GM19238 (cell line): Measurements from ENCODE around the gene RTBDN.
"Not testable (repeated sequence)": the region's sequence is repeated elsewhere in the genome, so short reads cannot be mapped to it uniquely, and the experiment has no call there.

Source experiments
- DNase-seq: peaks from one replicate; pipeline ENCODE4 v3.0.0; 2011; ENCODE audit warnings: low spot score; ENCODE audit not compliant: insufficient read length

Gene RTBDN

DNA sequence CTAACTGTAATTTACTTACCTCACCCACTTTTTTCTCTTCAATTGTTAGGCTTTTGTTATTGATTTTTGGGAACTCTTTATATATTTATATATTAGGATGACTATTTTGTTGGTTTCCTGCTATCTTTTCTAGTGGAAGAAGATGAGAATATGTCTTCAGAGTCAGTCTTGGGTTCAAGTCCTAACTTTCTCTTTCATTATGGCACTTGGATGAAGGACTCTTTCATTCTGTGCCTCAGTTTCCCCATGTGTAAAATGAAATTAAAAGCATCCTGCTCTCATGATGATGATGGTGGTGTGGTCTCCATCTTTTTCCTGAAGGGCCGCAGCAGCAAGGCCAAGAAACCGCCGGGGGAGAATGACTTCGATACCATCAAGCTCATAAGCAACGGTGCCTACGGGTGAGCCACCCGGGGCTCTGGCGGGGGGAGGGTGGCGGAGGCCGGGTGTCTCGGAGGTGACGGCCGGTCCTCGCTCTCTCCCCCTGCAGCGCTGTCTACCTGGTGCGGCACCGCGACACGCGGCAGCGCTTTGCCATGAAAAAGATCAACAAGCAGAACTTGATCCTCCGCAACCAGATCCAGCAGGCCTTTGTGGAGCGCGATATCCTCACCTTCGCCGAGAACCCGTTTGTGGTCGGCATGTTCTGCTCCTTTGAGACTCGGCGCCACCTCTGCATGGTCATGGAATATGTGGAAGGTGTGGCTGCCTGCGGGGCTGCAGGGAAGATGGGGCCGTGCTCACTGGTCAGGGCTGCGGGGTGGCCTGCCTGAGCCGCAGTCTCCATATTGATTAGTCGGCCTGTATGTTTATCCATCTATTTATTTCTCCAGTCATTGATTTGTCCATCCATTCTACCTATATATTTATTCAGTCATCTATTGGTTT, 23.9 kb upstream of the RTBDN start:
- DNase-seq: no peak

DNA sequence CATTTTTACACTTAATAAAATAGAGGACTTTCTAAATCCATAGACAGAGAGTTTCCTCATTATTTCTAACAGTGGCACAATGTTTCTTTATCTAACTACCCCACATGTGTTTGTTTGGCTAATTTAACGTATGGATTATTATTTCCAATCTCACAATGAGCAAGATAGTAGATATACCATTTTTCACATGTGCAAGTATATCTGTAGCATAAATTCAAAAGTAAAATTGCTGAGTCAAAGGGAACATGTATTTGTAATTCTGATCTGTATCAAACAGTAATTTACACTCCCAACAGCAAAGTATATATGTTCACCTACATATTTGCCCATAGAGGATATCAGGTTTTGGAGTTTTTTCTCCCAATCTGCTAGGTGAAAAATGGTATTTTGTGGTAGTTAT, 22.3 kb upstream of the RTBDN start:
- DNase-seq: no peak

DNA sequence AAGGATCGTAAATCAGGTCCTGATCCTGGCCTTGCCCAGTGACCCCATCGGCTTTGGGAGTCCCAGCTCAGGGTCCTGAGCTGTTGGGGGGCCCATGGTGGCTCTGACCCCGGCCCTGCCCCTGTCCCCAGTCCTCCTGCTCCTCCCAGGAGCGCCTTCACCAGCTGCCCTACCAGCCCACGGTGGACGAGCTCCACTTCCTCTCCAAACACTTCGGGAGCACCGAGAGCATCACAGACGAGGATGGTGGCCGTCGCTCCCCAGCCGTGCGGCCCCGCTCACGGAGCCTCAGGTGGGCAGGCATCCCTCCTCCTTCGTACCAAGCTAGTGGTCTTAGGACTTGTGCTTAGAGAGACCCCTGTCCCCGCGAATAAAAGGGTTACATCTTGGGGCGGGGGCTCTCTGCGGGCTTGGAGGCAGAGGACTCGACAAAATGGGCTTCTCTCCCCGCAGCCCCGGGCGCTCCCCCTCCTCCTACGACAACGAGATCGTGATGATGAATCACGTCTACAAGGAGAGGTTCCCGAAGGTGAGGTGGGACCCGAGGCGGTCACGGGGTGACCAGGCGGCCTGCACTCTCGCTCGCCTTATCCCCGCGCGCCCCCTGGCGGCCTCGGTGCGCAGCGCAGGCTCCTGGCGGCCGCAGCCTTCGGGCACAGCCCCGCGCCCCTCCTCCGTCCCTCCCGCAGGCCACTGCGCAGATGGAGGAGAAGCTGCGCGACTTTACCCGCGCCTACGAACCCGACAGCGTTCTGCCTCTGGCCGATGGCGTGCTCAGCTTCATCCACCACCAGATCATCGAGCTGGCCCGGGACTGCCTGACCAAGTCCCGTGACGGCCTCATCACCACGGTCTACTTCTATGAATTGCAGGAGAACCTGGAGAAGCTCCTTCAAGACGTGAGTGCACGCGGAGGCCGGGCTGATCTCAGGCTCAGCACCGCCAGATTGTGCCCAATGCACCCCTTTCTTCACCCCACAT, 13.1 kb upstream of the RTBDN start:
- peak; percentile 85 for DNase-seq

DNA sequence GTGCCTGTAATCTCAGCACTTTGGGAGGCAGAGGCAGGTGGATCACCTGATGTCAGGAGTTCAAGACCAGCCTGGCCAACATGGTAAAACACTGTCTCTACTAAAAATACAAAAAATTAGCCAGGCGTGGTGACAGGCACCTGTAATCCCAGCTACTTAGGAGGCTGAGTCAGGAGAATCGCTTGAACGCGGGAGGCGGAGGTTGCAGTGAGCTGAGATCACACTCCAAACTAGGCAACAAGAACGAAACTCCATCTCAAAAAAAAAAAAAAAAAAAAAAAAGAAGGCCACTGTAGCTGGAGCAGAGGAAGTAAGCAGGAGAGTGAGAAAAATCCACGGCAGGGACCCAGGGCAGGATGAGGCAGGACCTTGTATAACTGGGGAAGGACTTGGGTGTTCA, 12.2 kb upstream of the RTBDN start:
- not testable (repeated sequence) for DNase-seq

DNA sequence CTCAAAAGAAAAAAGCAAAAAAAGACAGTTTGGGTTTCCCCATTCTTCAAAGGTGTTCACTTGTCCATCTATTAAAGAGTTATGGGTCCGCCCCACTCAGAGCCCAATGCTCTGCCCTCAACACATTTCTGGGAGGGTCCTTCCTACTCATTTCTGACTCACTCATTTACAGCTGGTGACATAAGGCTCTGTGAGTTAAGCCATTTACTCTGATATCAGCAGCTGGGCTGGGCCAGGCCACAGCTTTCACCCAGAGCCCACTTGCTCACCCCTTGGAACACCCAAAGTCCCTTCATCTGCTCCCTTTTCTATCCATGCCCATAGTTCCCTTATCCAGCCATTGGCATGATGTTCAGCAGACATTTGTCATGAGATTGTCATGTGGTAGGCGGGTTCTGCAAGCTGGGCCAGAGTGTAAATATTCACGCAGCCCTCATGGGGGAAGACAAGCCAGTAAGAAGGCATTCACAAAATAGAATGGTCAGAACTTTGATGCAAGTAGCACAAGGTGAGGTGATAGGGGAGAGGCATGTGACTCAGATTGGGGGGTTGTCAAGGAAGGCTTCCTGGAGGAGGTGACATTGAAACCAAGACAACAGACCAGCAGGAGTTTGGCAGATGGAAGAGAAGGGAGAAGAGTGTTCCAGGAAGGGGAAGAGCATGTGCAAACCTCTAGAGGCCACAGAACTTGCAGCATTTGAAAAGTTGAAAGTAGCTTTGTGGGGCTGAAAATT, 9.8 kb upstream of the RTBDN start:
- DNase-seq: no peak

DNA sequence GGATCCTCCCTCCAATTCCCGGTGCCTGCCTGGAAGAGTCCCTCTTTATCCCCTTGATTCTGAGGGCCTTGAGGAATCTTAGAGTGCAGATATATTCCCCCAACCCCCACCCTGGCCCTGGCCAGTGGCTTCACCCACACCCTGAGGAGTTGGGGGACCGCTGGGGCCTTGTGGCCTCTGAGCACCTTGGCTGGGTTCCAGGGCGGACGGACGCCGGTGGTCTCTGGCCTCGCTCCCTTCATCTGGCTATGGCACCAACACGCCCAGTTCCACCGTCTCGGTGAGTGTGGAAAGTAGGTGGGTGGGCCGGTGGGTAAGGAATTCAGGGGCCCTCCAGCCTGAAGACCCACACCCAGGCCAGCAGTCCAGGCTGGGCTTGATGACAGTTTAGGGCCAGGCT, 8.9 kb upstream of the RTBDN start:
- no peak for DNase-seq

DNA sequence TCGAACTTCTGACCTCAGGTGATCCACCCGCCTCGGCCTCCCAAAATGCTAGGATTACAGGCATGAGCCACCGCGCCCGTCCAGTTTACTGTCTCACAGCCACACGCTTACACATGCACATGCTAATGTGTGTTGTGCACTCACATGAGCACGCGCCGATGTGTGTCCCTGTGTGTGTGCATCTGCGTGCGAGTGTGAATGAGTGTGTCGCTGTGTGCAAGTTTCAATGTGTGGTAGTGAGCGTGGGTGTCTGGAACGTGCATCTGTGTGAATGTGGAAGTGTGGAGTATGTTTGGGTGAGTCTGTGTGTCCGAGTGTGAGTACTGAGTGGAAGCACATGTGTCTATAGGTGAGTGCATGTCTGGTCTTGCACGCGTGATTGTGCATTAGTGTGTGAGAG, 8.1 kb upstream of the RTBDN start:
- DNase-seq: no peak

DNA sequence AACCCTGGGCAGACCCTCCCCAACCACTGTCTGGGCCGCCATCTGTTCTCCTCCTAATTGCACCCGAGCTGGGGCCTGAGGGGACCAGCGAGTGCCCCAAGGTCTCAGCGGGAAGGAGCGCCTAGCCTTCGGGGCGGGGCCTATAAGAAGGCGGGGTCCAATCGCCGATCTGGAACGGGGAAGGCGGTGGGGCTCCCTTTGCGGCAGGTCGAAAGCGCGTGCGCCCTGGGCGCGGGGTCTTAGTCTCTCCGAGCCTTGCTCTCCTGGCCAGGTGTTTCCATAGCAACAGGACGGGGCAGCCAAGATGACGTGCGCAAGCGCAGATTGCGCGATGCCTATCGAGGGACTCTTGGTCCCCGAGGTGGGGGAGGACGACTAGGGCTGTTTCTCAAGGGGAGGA, 6.7 kb upstream of the RTBDN start:
- DNase-seq: no peak

DNA sequence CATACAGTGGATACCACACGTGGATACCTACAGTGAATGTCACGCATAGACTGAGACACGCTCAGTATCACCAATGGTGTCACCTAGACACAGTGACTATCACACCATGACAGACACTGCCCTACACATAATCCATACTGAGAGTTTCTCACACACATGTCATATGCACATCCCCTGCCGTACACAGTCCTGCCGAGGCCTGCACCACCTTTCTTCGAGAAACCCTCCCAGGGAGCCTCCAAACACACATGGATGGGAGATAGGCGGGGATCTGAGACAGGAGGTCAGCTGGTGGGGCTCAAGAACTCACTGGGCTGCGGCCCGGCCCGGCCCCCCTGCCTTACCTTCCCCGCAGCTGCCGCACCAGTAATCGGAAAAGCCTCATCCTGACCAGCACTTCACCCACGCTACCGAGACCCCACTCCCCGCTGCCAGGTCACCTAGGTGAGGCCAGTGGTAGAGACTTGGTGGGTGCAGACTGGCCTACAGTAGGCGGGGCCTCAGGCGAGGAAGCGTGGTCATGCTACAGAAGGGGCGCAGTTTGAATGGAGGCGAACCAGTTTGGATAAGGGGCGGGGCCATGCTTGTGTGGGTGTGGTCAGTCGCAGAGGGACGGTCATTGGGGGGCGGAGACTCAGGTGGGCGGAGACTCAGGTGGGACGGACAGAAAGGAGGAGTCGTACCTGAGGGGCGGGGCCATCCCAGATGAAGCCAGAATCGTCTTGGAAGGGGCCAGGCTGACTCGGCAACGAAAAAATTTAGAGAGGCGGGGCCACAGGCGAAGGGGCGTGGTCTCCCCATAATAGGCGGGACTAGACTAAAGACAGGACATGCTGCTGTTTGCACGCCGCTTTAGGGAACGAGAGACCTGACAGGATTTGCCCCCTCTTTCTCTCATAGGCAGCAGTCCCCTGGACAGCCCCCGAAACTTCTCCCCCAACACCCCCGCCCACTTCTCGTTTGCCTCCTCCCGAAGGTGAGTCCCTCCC, 6.0 kb upstream of the RTBDN start:
- no peak for DNase-seq

DNA sequence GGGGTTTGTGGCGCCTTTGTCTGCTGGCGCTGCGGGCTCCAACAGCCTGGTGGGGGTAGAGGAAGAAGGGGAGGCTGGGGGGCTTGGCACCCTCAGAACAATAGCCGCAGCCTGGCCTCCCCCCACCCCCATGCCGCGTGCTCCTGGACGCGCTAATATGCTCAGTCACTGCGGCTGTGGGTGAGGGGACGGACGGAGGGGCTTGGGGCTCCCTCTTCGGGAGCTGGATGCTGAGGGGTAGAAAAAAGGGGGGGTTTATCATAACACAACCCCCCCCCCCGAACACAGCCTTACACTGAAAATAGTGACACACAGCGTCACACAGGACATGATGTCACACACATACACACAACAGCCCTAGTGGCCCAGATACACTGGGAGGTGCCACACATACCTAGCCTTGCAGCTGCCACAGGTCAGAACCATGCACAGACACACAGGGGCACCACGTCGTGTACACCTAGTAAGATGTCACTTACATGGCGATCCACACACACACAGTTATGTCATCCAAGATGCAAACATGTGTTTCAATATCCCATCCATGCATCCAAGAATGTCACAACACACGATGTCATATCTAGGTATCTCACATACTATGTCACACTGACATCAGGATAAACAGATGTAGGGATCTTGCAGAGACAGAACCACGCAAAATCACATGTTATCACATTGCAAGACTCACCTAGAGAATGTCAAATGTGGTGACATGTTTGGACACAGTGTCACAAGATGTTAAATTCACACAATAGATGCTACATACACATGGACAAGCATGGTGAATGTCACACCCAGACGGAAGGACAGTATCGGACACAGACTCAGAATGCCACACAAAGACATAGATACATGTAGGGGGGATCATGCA, 4.7 kb upstream of the RTBDN start:
- no peak for DNase-seq

DNA sequence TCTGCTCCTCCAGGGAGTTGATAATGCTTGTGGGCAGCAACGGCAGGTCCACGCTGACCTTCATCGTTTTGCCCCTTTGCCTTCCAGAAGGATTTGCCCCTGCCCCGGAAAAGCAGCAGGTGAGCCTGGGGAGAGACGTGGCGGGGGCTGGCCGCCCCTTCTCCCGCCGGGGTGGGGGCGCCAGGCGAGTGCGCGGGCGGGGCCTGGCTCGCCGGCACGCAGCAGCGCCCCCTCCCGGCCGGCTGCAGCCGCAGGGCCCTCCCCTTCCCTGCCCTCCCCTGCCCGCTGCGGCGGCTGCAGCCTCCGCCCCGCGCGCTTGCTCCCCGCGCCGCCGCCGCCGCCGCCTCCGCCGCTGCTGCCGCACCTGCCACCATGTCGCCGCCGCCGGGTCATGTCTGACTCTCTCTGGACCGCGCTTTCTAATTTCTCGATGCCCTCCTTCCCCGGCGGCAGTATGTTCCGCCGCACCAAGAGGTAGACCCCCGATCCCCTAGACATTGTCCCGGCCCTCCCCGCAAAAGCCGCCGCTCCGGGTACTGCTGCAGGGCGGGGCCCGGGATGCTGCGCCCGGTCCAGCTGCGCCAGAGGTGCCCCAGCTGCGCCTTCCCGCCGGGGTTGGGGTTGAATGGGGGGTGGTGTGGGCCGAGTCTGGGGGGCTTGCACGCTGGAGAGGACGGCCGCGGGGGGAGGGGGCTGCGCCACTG, 4.0 kb upstream of the RTBDN start, which contains the start of gene MAST1:
MAST1 (plus strand) TSS at position 334 of the 704 bp plus-strand sequence; CDS start at position 392, 58 bp downstream.
- peak; percentile 71 for DNase-seq

DNA sequence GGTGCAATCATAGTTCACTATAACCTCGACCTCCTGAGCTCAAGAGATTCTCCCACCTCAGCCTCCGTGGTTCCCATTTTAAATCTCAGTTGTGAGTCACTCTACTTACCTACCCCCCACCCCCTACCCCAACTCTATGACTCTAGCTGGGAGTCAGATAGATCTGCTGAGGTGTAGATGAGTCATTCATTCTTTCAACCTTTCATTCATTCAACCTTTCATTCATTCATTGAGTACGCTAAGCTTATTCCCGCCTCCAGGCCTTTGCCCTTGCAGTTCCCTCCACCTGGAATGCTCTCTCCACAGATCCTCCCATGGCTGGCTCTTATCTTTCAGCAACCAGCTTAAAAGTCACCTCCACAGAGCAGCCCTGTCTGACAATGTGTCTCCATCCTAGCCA, 2.8 kb upstream of the RTBDN start:
- DNase-seq: no peak

DNA sequence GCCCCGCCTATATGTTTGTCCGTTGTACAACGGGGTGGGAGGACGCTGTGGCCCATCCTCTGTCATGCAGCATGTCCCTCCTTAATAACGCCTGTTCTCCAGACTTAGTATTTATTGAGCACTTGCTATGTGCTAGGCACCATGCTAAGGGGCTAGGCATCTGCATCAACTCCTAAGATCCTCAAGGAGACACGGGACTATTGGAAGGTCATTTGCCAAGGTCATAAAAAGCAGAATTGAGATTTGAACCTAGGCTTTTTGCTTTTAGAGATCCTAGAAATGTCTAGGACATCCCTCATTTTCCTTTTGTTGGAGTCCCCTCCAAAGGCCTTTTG, 2.1 kb upstream of the RTBDN start:
- DNase-seq: no peak

DNA sequence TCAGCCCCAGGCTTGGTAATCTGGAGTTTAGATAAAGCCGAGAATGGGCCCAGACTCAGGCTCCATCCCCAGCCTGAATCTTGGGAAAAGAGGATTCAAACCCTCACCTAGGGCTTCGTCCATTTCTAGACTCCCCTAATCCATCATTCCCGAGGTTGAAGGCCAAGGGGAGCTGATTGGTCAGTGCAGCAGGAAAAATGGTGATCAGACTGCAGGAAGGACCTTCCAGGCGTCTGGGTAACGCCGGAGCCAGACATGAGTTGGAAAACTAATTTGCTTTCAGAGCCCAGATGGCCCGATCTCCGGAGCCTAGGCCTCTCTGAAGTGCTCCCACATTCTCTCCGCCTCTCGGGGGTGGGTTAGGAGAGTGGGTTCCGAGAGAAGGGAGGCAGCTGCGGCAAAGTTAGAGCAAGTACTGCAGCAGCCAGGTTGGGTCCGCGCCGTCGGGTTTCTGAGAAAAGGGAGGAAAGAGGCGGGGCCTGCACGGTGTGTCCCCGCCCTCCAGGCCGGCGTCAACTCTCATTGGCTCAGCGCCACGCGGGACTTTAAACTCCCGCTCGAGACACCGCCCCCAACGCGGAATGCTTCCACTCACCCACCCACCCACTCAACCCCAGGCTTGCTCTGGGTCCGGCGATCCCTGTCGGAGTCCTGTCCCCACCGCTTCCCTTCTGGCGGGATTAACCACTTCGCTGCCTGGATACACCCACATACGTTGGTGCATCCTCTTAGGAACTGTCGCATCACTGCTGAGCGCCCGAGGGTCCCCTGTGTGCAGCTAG, 788 bp upstream of the RTBDN start:
- DNase-seq: no peak

DNA sequence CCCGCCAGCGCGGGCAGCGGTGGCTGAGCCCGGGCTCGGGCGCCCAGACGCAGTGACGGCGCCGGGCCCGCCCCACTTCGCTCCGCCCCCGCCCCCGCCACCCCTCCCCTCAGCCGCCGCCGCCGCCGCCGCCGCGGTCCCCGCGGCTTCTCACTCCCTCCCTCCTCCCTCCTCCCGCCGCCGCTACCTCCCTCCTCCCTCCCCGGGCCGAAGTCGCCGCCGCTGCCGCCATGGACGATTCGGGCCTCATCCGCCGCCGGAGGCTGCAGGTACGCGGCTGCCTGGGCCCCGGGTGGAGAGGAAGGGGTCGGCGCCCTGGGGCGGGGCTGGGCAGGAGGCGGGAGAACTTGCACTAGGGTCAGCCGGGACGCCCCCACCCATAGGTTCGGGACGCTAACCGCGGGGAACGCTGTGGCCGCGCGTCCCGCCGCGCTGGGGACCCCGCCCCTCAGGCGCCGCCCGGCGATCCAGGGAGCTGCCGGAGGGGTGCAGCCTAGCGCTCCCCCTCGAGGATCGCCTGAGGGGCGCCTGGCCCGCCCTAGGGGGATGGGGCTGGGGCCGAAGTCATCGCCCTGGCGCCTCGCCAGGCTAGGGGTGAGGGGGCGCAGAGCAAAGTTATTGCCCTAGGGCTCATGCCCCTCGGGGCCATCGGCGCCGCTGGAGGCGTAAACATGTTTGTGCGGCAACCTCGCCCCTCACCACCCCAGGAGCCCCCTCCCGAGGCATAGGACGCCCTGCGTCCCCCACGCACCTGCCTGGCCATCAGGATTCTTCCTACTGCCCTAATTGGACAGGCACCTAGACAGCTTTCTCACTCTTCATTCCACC, 427 bp downstream of the RTBDN start:
- no peak for DNase-seq

DNA sequence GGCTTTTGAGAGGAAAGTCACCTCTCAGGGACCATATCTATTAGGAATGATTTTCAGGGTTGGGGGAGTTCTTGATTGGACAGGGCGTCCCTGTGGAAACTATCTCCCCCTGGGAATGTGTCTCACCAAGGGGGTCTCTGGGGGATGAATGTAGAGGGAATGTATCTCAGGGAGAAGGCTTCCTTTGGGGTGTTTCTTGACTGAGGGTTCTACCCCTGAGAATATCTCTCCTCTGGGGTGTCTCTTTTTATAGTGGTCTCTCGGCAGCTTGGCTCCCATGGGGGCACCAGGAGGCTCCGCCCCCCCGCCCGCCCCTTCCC, 1.0 kb downstream of the RTBDN start:
- no peak for DNase-seq

DNA sequence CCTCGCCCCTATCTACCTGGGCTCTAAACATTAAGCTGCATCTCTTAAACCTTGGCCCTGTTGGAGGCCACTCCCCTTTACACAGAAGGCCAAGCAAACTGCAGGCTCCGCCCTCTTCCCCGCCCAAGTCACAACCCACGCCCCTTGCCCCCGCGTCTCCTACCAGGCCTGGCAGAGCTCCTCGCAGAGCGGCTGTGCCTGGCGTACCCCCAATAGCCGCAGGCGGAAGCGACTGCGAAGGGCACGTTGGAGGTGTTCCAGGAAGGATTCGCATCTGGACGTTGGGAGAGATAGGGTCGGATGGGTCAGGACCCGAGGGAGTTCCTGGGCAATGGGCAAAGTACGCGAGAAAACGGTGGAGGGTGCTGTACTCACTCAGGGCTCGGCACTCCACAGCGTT, 5.9 kb downstream of the RTBDN start:
- DNase-seq: no peak
